22Rv1 (cell line): ENCODE results near the gene CCDC148.
"Not testable (repeated sequence)": the region's sequence is repeated elsewhere in the genome, so short reads cannot be mapped to it uniquely, and the experiment has no call there.

Experiments
- H3K27ac ChIP-seq: fragments of 450-650 bp; 2 replicates; pipeline ENCODE4 v1.5.1; 2017
- ZFX ChIP-seq: fragments of 450-650 bp; IDR thresholded peaks from 2 replicates; pipeline ENCODE4 v1.6.1; 2017; ENCODE audit warnings: antibody characterized with exemption, borderline replicate concordance
- TF ChIP-seq, protein P1 (sequence below): fragments of 450-650 bp; IDR thresholded peaks from 2 replicates; pipeline ENCODE4 v1.5.1; 2017; ENCODE audit warnings: mild to moderate bottlenecking

CCDC148 gene

DNA sequence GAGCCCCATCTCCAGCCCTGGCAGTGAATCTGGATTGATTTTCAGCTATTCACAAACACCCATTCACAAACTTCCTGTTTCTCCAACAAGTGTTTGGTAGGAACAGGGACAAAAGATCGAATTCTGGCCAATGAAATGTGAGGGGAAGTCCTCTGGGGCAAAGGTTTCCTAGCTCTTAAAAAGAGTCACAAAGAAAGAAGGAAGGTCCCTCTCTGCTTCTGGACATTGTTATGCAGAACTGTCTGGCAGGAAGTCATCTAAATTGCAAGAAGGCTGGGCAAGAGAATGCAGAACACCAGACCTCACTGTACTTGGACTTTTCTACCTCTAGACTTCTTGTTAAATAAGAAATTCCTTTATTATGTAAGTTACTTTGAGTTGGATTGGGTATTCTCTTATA is 137.3 kb downstream of the CCDC148 start:
- TF ChIP-seq, protein P1, sequence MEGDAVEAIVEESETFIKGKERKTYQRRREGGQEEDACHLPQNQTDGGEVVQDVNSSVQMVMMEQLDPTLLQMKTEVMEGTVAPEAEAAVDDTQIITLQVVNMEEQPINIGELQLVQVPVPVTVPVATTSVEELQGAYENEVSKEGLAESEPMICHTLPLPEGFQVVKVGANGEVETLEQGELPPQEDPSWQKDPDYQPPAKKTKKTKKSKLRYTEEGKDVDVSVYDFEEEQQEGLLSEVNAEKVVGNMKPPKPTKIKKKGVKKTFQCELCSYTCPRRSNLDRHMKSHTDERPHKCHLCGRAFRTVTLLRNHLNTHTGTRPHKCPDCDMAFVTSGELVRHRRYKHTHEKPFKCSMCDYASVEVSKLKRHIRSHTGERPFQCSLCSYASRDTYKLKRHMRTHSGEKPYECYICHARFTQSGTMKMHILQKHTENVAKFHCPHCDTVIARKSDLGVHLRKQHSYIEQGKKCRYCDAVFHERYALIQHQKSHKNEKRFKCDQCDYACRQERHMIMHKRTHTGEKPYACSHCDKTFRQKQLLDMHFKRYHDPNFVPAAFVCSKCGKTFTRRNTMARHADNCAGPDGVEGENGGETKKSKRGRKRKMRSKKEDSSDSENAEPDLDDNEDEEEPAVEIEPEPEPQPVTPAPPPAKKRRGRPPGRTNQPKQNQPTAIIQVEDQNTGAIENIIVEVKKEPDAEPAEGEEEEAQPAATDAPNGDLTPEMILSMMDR: no peak
- TF ChIP-seq ZFX: no peak
- no peak overlapping the region for H3K27ac ChIP-seq

DNA sequence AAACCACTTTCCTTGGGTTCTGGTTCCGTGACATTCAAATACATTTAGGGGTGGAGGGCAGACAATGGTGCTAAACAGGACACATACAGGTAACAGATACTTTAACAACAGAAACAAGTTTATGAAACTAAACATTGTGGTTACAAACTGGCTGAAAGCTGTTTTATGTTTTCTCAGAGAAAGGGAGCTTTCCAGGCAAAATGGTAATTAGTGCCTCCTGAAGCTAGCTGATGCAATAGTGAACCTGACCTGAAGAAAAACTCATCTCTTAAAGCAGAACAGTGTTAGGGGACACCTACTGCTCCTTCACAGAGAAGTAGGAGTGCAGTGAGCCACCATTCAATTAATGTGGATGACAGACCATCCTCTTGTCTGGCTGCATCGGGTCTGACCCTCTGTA is 138.9 kb downstream of the CCDC148 start:
- TF ChIP-seq, protein P1: no peak
- no peak for TF ChIP-seq ZFX
- no peak overlapping the region for H3K27ac ChIP-seq

DNA sequence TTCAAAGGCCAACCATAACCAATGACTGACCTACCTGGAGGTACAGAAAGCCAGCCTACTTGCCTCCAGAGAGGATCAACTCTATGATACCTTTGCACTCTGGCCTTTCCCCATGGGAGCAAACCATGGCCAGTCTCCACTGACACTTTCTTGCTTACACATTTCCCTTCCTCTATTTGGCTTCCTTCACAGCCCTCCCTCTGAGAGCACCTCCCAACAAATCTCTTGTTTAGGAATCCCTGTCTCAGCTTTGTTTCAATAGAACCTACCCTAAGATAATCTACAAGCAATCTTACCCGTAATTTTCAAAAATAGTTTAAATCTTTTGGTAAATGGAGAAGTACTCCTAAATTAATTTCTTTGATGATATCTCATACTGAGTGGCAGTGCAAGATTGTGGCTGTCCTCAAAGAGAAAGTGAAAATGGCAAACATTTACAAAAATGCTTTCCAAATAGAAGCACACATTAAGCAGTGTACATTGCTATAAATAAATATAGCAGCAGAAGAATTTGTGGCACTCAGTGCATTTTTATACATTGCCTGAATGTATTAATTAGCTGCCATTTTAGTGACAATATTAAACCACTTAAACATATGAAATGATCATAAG is 140.6 kb downstream of the CCDC148 start:
- TF ChIP-seq, protein P1: no peak
- no peak for TF ChIP-seq ZFX
- H3K27ac ChIP-seq: no peak overlapping the region

DNA sequence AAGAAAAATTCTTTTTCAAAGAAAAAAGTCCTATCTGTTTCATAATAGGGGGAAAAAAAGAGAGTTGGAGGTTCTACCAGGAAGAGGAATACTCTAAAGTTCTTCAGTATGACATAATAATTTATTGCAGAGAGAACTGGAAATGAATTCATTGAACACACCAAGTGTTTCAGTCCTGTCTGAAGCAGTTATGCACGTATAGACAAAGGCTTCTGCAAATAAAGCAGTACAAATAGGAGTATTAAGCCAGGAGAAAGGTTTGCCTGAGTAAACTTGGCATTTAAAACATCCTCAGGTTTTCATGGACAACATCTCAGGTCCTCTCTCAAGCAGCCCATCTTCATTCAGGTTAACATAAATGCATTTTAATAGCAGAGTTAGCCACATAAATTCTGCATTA is 141.6 kb downstream of the CCDC148 start:
- TF ChIP-seq, protein P1: no peak
- no peak for TF ChIP-seq ZFX
- no peak overlapping the region for H3K27ac ChIP-seq

- H3K27ac ChIP-seq: no peak overlapping the region
Measured at GRCh38 chr2:158313734-158314133, 142.8 kb downstream of the CCDC148 start.

GRCh38 chr2:158312981-158313380 is 143.6 kb downstream of the CCDC148 start:
- TF ChIP-seq ZFX: no peak
- TF ChIP-seq, protein P1: no peak
- H3K27ac ChIP-seq: no peak overlapping the region

More at GRCh38 chr2:158313734-158314133, 142.8 kb downstream of the CCDC148 start:
- no peak for TF ChIP-seq ZFX
- TF ChIP-seq, protein P1: no peak

DNA sequence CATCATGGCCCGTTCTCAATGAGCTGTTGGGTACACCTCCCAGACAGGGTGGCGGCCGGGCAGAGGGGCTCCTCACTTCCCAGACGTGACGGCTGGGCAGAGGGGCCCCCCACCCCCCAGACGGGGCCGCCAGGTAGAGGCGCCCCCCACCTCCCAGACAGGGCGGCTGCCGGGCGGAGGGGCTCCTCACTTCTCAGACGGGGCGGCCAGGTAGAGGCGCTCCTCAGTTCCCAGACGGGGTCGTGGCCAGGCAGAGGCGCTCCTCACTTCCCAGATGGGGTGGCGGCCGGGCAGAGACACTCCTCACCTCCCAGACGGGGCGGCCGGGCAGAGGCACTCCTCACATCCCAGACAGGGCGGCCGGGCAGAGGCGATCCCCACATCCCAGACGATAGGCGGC is 146.1 kb downstream of the CCDC148 start:
- not testable (repeated sequence) for H3K27ac ChIP-seq

GRCh38 chr2:158305501-158305900 is 151.1 kb downstream of the CCDC148 start:
- H3K27ac ChIP-seq: no peak overlapping the region
- TF ChIP-seq, protein P1: no peak
- TF ChIP-seq ZFX: no peak
